OCI-LY1 (cell line): Measurements from ENCODE around the gene TET2.

ENCODE experiments used
- H2AFZ ChIP-seq: fragments of 200-600 bp; sonication (generic), shearing (Covaris generic); 2 replicates; pipeline ENCODE4 v1.6.0; 2014; ENCODE audit warnings: antibody characterized with exemption, mild to moderate bottlenecking, low read length
- H3F3A ChIP-seq: fragments of 200-600 bp; sonication (generic), shearing (Covaris generic); 2 replicates; pipeline ENCODE4 v1.6.0; 2014; ENCODE audit warnings: mild to moderate bottlenecking, antibody characterized with exemption, low read length, moderate library complexity; ENCODE audit not compliant: insufficient read depth
- H3K27ac ChIP-seq: fragments of 200-600 bp; sonication (generic); 2 replicates; pipeline ENCODE4 v1.5.1; 2014; ENCODE audit warnings: low read length, mixed run types, mild to moderate bottlenecking, low read depth; ENCODE audit not compliant: poor library complexity, severe bottlenecking
- H3K27me3 ChIP-seq: fragments of 200-600 bp; sonication (generic); 2 replicates; pipeline ENCODE4 v1.6.0; 2014; ENCODE audit warnings: antibody characterized with exemption, mild to moderate bottlenecking, low read length, moderate library complexity; ENCODE audit not compliant: insufficient read depth
- H3K36me3 ChIP-seq: fragments of 200-600 bp; sonication (generic); 2 replicates; pipeline ENCODE4 v1.6.1; 2014; ENCODE audit warnings: mild to moderate bottlenecking, antibody characterized with exemption, low read length, moderate library complexity, mixed read lengths; ENCODE audit not compliant: insufficient read depth
- H3K4me1 ChIP-seq: fragments of 200-600 bp; sonication (generic); 2 replicates; pipeline ENCODE4 v1.5.1; 2014; ENCODE audit warnings: mild to moderate bottlenecking, low read length, moderate library complexity; ENCODE audit not compliant: insufficient read depth, severe bottlenecking
- H3K4me2 ChIP-seq: fragments of 200-600 bp; sonication (generic), shearing (Covaris generic); 2 replicates; pipeline ENCODE4 v1.6.1; 2014; ENCODE audit warnings: low read length
- H3K4me3 ChIP-seq: fragments of 200-600 bp; sonication (generic); 2 replicates; pipeline ENCODE4 v1.5.1; 2014; ENCODE audit warnings: low read length, low read depth, mild to moderate bottlenecking, mixed read lengths; ENCODE audit not compliant: poor library complexity, severe bottlenecking
- H3K79me2 ChIP-seq: fragments of 200-600 bp; shearing (Covaris generic); 2 replicates; pipeline ENCODE4 v1.6.1; 2016; ENCODE audit warnings: mixed run types, low read length, mixed read lengths; ENCODE audit not compliant: insufficient read depth
- H3K9ac ChIP-seq: fragments of 200-600 bp; sonication (generic), shearing (Covaris generic); 2 replicates; pipeline ENCODE4 v1.6.1; 2014; ENCODE audit warnings: mild to moderate bottlenecking, low read length, mixed read lengths
- H3K9me2 ChIP-seq: fragments of 200-600 bp; sonication (generic), shearing (Covaris generic); 2 replicates; pipeline ENCODE4 v1.6.1; 2014; ENCODE audit warnings: low read depth, mild to moderate bottlenecking, low read length, mixed read lengths
- H3K9me3 ChIP-seq: fragments of 200-600 bp; shearing (Covaris generic); 2 replicates; pipeline ENCODE4 v1.6.1; 2014; ENCODE audit warnings: low read length, mixed read lengths
- H4K20me1 ChIP-seq: fragments of 200-600 bp; sonication (generic), shearing (Covaris generic); 2 replicates; pipeline ENCODE4 v1.6.0; 2016; ENCODE audit warnings: mild to moderate bottlenecking, low read length; ENCODE audit not compliant: insufficient read depth
- EZH2 ChIP-seq: fragments of 200-600 bp; sonication (generic), shearing (Covaris generic); IDR thresholded peaks from 2 replicates; pipeline ENCODE4 v1.8.0; 2017; ENCODE audit warnings: borderline replicate concordance, mixed run types, mild to moderate bottlenecking, antibody characterized with exemption, low read length, moderate library complexity, mixed read lengths
- TF ChIP-seq, protein P1 (sequence below): fragments of 200-600 bp; sonication (generic), shearing (Covaris generic); IDR thresholded peaks from 2 replicates; pipeline ENCODE4 v1.5.1; 2017; ENCODE audit warnings: mild to moderate bottlenecking, antibody characterized with exemption, low read length, moderate library complexity, mixed read lengths

The TET2 gene

DNA sequence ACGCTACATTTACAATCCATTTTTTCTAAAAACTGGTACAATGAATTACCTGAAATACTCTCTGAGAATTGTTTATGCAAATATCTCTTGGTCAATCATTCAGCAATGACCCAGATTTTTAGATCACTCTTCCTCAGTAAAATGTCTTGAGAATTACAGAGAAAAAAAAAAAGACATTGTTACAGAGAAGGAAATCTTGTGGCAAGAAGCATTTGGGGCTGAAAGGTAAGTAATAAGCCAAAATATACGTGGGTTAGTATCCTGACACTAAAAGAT is 19.6 kb upstream of the TET2 start:
- Histone ChIP-seq H3F3A (no peaks in the 10 kb centered on the region), H3K36me3 (no peaks in the 10 kb centered on the region), H3K27ac (no peak overlapping the region), H3K79me2 (no peaks in the 10 kb centered on the region), H2AFZ (no peak overlapping the region), H4K20me1 (no peaks in the 10 kb centered on the region), H3K27me3 (no peaks in the 10 kb centered on the region), H3K9me3 (no peaks in the 10 kb centered on the region), H3K4me1 (no peaks in the 10 kb centered on the region), H3K4me3 (no peak overlapping the region), H3K4me2 (no peak overlapping the region), H3K9me2 (no peaks in the 10 kb centered on the region), H3K9ac (no peak overlapping the region)
- TF ChIP-seq EZH2 = no peak
- TF ChIP-seq, protein P1, sequence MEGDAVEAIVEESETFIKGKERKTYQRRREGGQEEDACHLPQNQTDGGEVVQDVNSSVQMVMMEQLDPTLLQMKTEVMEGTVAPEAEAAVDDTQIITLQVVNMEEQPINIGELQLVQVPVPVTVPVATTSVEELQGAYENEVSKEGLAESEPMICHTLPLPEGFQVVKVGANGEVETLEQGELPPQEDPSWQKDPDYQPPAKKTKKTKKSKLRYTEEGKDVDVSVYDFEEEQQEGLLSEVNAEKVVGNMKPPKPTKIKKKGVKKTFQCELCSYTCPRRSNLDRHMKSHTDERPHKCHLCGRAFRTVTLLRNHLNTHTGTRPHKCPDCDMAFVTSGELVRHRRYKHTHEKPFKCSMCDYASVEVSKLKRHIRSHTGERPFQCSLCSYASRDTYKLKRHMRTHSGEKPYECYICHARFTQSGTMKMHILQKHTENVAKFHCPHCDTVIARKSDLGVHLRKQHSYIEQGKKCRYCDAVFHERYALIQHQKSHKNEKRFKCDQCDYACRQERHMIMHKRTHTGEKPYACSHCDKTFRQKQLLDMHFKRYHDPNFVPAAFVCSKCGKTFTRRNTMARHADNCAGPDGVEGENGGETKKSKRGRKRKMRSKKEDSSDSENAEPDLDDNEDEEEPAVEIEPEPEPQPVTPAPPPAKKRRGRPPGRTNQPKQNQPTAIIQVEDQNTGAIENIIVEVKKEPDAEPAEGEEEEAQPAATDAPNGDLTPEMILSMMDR = no peak

DNA sequence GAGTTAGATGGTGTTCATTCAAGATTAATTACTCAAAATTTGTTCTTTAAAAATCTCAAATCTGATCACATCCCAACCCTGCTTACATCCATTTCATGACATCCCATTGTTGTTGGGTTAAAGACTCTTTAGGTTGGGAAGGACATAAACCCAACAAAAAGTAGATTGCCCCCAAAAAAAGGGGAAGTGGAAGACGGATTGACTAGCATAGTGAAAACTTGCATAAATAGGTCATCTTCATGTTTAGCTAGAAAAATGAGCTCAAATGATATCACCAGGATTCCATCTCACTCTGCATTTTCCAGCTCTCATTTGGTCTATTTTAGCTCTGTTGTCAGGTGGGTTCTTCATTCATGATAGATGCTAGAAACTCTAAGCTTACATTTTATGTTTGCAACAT is 18.5 kb upstream of the TET2 start:
- H3K36me3 ChIP-seq = no peaks in the 10 kb centered on the region
- no peaks in the 10 kb centered on the region for H3K27me3 ChIP-seq
- H3K9me2 ChIP-seq = no peaks in the 10 kb centered on the region
- H3K4me3 ChIP-seq = no peak overlapping the region
- no peak overlapping the region for H3K4me2 ChIP-seq
- H3K9me3 ChIP-seq = no peaks in the 10 kb centered on the region
- H3F3A ChIP-seq = no peaks in the 10 kb centered on the region
- no peak overlapping the region for H3K27ac ChIP-seq
- H4K20me1 ChIP-seq = no peaks in the 10 kb centered on the region
- H2AFZ ChIP-seq = no peak overlapping the region
- TF ChIP-seq EZH2 = no peak
- TF ChIP-seq, protein P1 = no peak
- no peaks in the 10 kb centered on the region for H3K4me1 ChIP-seq
- H3K9ac ChIP-seq = no peak overlapping the region
- H3K79me2 ChIP-seq = no peaks in the 10 kb centered on the region

DNA sequence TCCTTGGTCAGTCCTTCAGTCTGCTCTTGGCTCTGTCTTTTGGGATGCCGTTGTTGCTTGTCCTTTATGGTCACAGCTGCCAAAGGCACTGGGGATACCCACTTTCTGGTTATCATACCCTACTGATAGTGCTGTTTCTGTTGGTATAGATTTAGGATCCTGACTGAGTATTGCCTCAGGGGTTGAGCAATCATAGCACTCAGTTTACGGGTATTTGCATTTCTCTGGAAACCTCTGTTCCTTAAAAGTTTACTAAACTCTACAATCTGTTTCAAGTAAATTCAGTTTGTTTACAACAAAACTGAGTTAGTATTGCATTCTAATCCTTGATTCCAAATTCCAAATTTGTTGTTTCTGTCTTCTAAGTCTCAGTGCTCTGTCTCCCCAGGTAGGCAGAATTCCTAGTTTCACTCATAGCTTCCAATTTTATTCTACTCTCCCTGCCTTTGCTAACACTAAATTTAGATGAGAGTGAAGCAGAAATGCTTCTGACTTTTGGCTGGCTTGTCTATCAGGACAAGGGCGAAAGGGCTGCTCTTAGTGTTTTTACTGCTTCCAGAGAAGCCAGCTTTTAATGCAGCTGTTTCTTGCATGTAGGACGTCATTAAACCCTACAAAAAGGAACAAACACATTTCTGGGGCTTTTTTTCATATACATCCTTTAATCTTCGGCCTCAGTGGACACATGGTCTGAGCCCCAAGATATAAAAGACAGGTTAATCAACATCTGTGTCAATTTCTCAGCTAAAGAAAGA is 17.2 kb upstream of the TET2 start:
- Histone ChIP-seq H3K4me2 (no peak overlapping the region), H3K9me3 (no peaks in the 10 kb centered on the region), H3K4me3 (no peak overlapping the region), H3K79me2 (no peaks in the 10 kb centered on the region), H3K4me1 (no peaks in the 10 kb centered on the region), H4K20me1 (no peaks in the 10 kb centered on the region), H2AFZ (no peak overlapping the region), H3F3A (no peaks in the 10 kb centered on the region), H3K36me3 (no peaks in the 10 kb centered on the region), H3K27me3 (no peaks in the 10 kb centered on the region), H3K9ac (no peak overlapping the region), H3K27ac (no peak overlapping the region), H3K9me2 (no peaks in the 10 kb centered on the region)
- no peak for TF ChIP-seq EZH2
- TF ChIP-seq, protein P1 = no peak
